ENCODE results near the gene SUN5. TPM values are rescaled to one million over a fixed set of nuclear protein-coding genes. Genes with fewer than 3 reads are reported as not detected.

SUN5 gene
- total RNA-seq, 3 donors from 2014 or later: not detected

GRCh38 chr20:33034901-33035492 lies 30.8 kb upstream of the SUN5 start:
- Histone ChIP-seq H3K4me3 (no peak overlapping the region), H3K36me3 (no peaks in the 10 kb centered on the region), H3K27ac (no peak overlapping the region), H3K27me3 (no peaks in the 10 kb centered on the region), H3K9me3 (peaks cover 0 to 9% of the 10 kb centered on the region in 2 donors), H3K4me1 (no peaks in the 10 kb centered on the region)
- no peak for DNase-seq (ENCODE audit: low spot score in 2 of 2)
- intact Hi-C loops (cut with DNase I; ENCODE audit: low total_unique reads): no loop called here
- TF ChIP-seq POLR2AphosphoS5 (IDR thresholded peaks at IDR 0.05) (no peak), POLR2A (IDR thresholded peaks at IDR 0.05) (no peak), CTCF (IDR thresholded peaks at IDR 0.05) (no peak)

DNA sequence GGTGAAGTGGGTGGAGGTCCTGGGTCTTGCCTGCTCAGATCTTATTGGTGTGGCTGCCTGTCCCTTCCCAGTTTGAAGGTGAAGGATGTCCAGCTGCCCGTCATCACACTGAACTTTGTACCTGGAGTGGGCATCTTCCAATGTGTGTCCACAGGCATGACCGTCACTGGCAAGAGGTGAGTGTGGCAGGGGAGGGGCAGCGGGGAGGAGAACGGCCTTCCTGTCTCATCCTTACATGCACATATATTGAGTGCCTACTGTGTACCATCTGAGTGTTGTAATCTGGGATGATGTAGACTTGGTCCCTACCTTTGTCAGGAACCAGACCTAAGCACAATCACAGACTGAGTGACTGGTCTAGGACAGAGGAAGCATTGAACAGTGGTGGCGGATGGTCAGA lies 29.9 kb upstream of the SUN5 start:
- Histone ChIP-seq H3K9me3 (peaks cover 0 to 9% of the 10 kb centered on the region in 2 donors), H3K27ac (no peak overlapping the region), H3K27me3 (peaks cover 0 to 3% of the 10 kb centered on the region in 2 donors), H3K4me1 (no peaks in the 10 kb centered on the region), H3K4me3 (no peak overlapping the region), H3K36me3 (no peaks in the 10 kb centered on the region)
- TF ChIP-seq POLR2A (IDR thresholded peaks at IDR 0.05) (no peak), POLR2AphosphoS5 (IDR thresholded peaks at IDR 0.05) (no peak), CTCF (IDR thresholded peaks at IDR 0.05) (no peak)
- intact Hi-C loops (cut with DNase I; ENCODE audit: low total_unique reads): no loop called here
- DNase-seq (ENCODE audit: low spot score in 2 of 2): no peak

GRCh38 chr20:33033381-33033780 lies 29.1 kb upstream of the SUN5 start:
- H3K4me1 ChIP-seq: no peaks in the 10 kb centered on the region
- H3K36me3 ChIP-seq: no peaks in the 10 kb centered on the region
- TF ChIP-seq CTCF (IDR thresholded peaks at IDR 0.05) (no peak), POLR2A (IDR thresholded peaks at IDR 0.05) (no peak), POLR2AphosphoS5 (IDR thresholded peaks at IDR 0.05) (no peak)
- peaks cover 0 to 9% of the 10 kb centered on the region in 2 donors for H3K9me3 ChIP-seq
- intact Hi-C loops (cut with DNase I; ENCODE audit: low total_unique reads): no loop called here
- H3K27me3 ChIP-seq: peaks cover 0 to 3% of the 10 kb centered on the region in 2 donors
- DNase-seq (ENCODE audit: low spot score in 2 of 2): no peak
- no peak overlapping the region for H3K27ac ChIP-seq
- H3K4me3 ChIP-seq: no peak overlapping the region

DNA sequence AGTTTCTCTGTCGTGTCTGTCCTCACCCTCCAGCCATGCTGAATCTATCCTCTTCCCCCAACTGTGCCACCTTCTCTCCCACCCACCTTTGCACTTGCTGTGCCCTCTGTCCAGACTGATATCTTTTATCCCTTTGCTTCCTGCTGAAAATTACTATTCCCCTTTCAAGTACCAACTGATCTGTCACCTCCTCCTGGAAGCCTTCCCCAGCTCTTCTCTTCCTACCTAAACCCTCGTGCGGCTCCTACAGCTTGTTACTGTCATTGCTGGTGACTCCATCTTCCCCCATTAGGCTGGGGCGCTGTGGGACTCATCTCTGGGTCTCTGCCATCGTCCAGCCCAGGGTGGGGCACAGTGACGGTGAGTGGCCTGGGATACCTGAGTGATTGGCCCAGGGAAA lies 28.3 kb upstream of the SUN5 start:
- H3K4me3 ChIP-seq: no peak overlapping the region
- DNase-seq (ENCODE audit: low spot score in 2 of 2): no peak
- H3K4me1 ChIP-seq: no peaks in the 10 kb centered on the region
- H3K27me3 ChIP-seq: peaks cover 0 to 3% of the 10 kb centered on the region in 2 donors
- TF ChIP-seq CTCF (IDR thresholded peaks at IDR 0.05): no peak
- no peak for TF ChIP-seq POLR2AphosphoS5 (IDR thresholded peaks at IDR 0.05)
- TF ChIP-seq POLR2A (IDR thresholded peaks at IDR 0.05): no peak
- no peak overlapping the region for H3K27ac ChIP-seq
- intact Hi-C loops (cut with DNase I; ENCODE audit: low total_unique reads): no loop called here
- peaks cover 0 to 9% of the 10 kb centered on the region in 2 donors for H3K9me3 ChIP-seq
- H3K36me3 ChIP-seq: no peaks in the 10 kb centered on the region

DNA sequence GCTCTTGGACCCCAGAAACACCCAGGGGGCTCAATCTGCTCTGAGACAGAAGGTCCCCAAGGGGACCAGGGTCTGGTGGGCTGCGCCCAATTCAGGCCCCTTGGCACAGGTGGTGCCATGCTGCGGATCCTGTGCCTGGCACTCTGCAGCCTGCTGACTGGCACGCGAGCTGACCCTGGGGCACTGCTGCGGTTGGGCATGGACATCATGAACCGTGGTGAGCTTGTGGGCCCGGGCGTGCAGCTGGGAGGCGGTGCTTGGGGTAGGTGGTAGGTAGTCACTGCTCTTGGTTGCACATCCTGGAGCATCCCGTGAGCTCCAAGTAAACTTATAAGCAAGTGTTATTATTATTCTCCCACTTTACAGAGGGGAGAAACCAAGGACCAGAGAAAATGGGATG lies 27.3 kb upstream of the SUN5 start, which contains the start of gene BPIFB6:
TSS of gene BPIFB6 (plus strand) at position 118 of the 400 bp plus-strand sequence. CDS start at position 118, 0 bp downstream.
- Histone ChIP-seq H3K27me3 (peaks cover 0 to 3% of the 10 kb centered on the region in 2 donors), H3K9me3 (peaks cover 0 to 9% of the 10 kb centered on the region in 2 donors), H3K4me3 (no peak within 1 kb of the TSS), H3K36me3 (no peaks in the 10 kb centered on the region), H3K27ac (no peak within 1 kb of the TSS), H3K4me1 (no peaks in the 10 kb centered on the region)
- intact Hi-C loops (cut with DNase I; ENCODE audit: low total_unique reads): no loop called here
- DNase-seq (ENCODE audit: low spot score in 2 of 2): no peak
- TF ChIP-seq POLR2A (IDR thresholded peaks at IDR 0.05): no peak
- no peak for TF ChIP-seq CTCF (IDR thresholded peaks at IDR 0.05)
- no peak for TF ChIP-seq POLR2AphosphoS5 (IDR thresholded peaks at IDR 0.05)

Measured in breast epithelium (tissue), 4 donors.